ENCODE results near the gene KIAA1614.
"Not testable (repeated sequence)": the region's sequence is repeated elsewhere in the genome, so short reads cannot be mapped to it uniquely, and the experiment has no call there.

KIAA1614 gene

DNA sequence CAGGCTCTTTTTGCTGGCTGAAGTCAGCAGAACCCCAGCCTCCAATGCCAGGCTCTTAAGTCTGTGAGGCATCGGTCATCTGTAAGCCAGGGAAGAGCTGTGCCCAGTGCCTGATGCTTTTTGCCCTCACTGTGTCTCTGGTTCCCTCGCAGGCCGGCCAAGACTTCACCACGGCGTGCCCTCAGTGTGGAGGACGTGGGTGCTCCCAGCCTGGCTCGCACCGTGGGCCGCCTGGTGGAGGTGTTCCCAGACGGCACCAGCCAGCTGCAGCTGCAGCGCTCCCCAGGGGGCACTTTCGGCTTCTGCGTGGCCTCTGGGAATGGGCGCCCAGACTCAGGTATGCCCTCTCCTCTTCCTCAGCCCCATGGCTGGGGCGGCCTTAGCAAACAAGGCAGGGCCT, 32.5 kb downstream of the KIAA1614 start:
- no peak for DNase-seq (ENCODE audit: low read depth in 2 of 2)

DNA sequence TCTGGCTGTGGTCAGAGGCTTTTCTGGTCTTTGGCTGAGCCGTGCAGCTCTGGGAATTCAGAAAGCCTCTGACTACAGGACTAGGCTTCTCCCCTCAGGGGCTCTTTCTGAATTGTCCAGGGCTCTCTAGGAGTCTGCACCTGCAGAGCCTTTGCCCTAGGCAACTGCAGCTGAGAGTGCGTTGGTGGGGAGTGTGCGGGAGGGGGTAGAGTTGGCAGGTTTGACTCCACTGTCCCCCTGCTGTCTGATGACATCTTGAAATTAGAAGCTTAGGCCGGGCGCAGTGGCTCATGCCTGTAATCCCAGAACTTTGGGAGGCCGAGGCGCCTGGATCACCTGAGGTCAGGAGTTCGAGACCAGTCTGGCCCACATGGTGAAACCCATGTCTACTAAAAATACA, 32.9 kb downstream of the KIAA1614 start:
- DNase-seq (ENCODE audit: low read depth in 2 of 2), result no peak

DNA sequence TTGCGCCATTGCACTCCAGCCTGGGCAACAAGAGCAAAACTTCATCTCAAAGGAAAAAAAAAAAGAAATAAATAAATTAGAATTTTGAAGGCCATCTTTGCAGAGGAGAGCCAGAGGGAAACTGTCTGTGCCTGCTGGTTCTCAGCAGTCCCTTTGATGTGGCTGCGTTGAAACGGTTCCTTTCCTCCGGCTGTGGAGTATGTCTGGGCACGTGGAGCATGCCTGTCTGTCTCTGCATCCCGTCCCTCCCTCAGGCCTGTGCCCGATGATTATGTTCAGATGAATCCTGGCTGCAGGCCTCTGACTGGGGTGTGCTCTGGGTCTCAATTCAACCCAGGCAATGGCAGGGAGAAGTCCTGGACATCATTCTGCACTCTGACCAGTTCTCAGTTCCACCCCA, 33.4 kb downstream of the KIAA1614 start:
- no peak for DNase-seq (ENCODE audit: low read depth in 2 of 2)

DNA sequence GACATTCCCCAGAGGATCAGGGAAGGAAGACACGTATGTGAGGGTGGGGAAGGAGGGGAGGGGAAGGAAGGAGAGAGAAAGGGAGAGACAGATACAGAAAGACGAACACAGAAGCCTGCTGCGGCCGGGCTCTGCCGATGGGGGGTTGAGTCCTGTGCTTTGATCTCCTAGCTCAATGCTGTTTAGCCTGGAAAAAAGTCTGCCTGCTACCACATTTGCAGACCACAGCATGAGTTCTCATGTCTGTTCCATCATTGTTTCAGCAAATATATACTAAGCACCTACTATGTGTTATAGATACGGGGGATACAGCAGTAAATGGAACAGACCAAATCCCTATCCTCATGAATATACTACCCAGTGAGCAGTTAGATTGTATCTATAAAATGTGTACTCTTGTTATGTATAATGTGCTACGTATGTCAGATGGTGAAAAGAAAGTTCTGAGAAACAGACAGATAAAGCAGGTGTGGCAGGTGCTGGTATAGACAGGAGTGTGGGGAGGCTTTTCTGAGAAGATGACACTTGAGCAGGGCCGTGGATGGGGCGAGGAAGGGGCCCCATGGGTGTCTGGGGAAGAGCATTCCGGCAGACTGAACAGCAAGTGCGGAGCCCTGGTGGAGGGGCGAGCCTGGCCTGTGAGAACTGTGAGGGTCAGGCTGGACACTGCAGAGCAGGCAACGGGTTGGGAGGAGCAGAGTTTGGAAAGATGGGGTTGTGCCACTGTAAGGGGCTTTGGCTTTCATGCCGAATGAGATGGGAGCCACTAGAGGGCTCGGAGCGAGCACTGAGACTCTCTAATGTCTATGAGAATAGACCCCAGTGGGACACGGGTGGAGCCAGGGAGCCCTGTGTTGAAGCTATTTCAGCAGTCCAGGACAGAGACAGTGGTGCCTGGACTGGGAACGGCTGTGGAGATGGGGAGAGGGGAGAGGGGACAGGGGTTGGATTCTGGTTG, 34.1 kb downstream of the KIAA1614 start:
- no peak for DNase-seq (ENCODE audit: low read depth in 2 of 2)

DNA sequence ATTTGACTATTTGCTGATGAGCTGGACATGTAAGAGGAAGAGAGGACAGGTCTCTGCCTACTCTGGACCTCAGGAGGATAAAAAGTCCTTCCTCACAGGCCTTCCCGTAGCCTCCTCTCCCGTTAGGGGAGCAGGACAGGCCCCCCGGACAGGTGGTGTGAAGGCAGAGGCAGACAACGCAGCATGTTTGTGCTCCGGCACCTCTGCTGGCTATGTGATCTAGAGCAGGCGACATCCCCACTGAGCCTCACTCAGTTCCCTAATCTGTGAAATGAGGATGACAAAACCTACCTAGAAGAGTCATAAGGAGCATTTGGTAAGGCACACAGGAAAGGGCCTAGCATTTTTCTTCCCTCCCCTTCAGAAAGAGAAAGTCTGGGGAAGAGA, 34.8 kb downstream of the KIAA1614 start:
- DNase-seq (ENCODE audit: low read depth in 2 of 2), result no peak

DNA sequence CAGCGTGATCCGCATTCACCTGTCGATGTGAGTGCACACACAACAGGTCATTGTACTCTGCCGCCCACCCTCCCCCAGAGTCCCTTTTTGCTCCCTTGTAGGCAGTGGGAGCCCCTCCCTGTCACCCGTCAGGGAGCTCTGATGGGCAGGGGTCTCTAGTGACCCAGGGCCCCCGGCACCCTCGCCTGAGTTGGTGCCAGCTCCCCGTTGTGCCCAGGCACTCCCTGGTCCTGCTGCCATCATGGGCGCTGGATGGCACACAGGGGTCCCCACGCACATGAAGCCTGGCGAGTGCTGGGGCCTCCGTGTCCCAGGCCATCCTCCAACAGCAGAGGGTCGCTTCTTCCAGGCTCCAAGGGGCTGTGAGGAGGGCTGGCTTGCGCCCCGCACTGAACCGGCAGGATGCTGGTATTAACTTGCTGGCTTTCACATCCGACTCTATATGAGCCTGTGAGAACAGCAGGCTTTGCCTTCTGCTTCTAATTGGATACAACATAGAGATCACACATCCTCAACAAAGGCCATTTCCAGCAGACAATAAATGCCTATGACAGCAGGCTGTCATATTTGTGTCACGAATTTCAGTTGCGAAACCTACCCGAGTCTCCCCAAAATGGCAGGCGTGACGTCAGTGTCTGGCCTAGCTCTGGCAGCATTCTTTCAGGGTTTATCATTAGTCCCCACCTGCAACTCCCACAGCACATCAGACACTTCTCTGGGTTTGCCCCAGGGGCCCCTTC, 35.4 kb downstream of the KIAA1614 start:
- no peak for DNase-seq (ENCODE audit: low read depth in 2 of 2)

DNA sequence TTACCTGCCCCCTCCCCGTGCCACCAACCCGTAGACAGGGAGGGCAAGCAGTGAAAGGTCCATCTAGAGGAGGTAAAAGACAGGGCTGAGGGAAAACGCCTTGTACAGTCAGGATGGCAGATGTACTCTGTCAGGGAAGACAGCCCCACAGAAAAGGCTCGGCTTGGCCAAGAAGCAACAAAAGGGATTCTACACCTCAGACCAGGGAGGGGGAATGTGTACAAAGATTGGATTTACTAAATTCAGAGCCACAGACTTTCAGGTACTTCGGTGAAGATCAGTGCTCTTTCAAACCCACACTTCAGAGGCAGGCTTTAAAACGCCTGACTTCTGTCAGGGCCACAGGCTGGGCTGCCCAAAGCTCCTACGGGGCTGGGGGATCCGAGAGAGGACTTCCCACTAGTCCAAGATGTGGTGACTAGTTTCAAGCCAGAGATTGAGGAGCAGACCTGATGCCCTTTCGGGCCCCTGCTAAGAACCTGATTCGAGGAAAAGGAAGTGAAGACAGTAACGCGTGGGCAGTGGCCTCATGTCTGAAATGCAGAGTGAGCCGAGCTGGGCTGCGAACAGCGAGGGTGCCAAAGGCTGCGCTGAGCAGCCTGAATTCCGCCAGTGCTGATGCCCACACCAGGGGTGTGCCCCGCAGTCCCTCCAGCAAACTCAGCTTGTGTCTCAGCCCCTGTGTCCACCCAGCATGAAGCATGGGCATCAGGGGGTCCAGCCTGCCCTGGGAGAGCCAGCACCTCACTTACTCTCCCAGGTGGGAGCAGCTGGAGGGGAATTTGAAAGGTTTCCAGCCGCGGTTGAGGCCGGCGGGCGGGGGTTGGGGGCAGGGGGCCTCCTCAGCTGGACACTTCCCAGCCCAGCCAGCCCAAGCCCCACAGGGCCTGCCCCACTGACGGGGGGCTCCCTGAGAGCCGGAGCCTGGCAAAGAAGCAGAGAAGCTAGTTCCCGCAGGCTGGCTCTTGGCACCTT, 36.2 kb downstream of the KIAA1614 start:
- no peak for DNase-seq (ENCODE audit: low read depth in 2 of 2)

DNA sequence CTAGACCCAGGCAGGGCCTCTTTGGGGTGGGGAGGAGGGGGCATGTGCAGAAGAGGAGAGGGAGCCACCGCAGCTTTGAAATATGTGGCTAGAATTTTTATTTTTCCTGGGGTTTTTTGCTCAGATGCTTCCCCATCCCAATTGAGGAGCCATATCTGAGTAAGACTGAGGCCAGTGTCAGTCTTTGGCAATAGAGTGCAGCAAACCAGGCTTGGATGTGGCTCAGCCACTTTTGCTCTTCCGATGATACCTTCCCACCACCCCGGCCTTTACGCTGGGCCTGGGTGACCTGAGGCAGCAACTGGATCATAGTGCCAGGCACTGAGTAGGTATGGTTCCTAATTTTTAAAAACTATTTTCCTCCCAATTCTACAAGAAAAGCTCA, 36.9 kb downstream of the KIAA1614 start:
- DNase-seq (ENCODE audit: low read depth in 2 of 2), result no peak

DNA sequence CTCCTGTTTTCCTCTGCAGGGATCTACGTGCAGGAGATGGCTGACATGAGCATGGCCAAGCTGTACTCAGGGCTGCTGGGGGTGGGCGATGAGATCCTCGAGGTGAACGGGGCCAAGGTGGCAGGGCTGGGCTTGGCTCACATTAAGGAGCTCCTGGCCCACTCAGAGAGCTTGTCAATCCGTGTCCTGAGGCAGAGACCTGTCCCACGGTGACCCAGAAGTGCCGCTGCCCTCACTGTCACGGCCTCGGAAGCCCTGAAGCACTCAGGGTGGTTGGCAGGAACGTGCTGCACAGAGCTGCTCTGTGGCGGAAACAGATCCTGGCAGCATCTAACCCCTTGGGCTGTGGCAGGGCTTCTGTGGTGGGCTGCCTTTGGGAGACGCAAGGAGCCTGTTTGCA, 37.6 kb downstream of the KIAA1614 start:
- no peak for DNase-seq (ENCODE audit: low read depth in 2 of 2)

DNA sequence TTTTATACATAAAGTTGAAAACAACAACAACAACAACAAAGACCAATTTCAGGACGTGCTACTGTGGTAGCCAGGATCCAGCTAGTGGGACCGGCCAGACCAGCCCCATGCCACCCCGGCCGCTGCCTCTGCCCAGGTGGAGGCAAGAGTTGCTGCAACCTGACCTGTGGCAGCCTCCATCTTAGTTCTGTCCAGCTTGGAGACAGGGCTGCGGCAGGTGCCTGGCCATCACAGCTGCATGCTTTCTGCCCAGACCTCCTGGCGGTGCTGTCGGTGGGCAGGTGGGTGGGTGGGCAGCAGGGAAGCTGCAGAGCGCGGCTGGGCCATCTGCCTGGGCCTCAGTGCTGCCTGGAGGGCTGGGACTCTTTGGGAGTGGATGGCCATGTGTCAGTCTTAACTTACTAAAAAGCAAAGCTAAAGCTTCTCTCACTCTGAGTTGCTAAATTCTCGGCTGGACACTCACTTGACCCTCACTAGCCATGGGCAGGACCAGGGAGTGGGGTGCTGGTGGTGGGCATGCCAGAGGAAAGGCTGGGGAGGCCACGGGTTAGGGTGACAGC, 38.6 kb downstream of the KIAA1614 start:
- DNase-seq (ENCODE audit: low read depth in 2 of 2), result no peak

DNA sequence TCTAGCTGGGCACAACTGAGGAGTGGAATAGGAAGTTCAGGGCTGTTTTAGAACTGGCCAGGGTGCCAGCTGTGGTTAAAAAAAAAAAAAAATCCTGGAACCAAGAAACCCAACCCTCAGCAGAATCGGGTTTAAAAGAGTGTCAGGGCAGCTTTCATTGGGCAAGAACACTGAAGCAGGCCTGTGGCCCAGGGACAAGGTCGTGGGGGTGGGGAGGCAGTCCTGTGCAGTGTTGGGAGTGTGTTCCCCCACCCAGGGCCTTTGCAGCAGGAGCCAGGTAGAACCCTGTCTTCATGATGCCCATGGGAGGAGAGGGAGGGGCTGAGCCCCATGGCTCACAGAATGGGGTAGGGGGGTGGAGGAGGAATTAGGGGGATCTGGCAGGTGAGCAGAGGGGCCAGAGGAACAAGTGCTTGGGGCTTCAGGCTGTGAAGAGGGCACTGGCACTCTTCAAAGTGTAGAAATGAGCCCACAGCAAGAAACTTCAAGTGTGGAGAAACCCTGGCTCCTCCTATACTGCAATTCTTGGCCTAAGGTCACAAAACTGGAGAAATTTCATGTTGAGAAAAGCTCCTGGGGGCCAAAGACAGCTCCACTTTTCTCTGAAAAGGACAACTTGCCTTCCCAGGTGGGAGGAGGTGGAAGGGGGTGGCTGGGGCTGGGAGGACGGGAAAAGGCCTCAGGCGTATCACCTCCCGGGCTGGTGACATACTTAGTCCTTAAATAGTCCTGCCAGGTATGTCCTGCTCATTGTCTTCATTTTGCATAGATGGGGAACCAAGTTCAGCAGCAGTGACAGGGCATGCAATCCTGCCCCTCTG, 39.3 kb downstream of the KIAA1614 start:
- DNase-seq (ENCODE audit: low read depth in 2 of 2), result no peak

DNA sequence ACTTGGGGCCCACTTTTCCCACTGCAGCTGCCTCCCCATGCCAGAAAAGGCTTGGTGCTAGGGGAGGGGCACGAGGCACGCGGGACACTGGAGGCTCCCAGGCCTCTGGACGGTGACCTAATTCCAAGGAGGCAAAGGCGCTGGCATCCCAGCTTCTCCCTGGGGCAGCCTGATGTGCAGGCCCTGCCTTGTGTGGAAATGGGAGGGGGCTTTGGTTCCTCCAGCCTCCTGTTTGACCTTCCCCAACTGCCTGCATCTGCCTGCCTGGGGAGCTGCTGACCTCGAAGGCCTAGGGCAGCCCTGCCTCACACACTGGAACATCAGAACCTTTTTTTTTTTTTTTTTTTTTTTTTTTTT, 39.9 kb downstream of the KIAA1614 start:
- no peak for DNase-seq (ENCODE audit: low read depth in 2 of 2)

DNA sequence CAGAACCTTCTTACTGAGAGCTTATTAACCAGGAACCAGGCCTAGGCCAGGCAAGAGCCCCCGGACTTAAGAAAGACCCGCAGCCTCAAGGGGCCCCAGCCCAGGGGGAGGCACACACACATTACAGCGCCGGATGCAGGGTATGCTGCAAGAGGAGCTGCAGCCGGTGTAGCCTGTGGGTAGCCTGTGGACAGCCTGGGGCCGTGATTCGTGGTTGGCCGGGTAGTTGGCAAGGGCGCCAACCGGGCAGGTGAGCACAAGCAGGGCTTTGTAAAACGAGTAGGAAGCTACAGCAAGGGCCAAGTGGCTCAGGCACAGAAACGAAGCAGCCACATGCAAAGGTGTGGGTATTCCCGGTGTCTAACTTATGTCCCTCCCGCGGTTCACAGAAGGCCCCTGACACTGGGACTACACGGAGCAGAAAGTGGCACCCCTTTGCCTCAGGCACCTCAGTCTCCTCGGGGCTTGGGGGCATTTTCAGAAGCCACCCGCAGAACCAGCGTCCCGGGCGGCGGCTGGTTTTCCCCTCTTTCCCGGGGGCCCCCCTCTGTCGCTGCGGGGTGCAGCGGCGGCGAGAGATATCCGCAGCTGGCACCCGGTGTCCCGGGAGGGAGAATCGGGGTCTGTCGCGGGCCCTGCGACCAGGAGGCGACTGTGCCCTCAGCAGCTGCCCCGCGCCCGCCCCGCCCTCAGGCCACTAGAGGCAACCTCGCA, 40.8 kb downstream of the KIAA1614 start:
- DNase-seq (ENCODE audit: low read depth in 2 of 2), result no peak

DNA sequence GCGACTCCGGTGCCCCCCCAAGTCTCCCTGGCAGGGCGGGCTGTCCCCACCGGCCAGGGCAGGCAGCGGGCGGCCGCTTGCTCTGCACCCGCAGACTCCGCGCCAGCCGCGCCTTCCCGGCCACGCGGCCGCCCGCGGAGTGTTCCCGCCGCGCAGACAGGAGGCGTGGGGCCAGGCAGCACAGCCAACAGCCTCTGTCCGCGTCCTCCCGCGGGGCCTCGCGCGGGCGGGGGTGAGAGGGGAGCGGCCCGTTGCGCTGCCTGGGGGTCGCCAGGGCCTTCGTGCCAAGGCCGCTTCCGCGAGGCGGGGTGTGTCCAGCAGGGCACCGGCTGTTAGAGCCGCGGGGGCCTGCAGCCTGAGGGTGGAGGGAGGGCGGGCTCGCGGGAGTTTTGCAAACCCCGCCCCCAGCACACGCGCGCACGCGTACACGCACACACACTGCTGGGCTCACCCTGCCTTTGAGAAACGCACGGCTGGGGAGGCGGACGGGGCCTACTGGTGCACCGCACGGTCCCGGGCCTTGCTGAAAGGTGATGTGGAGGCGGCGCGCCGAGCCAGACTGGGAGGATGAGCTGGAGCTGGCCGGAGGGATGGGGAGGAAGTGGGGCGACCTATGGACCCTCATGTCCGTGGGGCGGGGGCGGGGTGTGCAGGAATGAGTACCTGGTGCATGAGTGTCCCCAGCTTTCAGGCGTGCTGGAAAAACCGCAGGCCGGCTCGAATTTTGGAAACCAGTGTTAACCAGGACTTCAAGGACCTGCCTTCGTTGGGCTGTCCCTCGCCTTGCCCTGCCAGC, 41.5 kb downstream of the KIAA1614 start:
- DNase-seq (ENCODE audit: low read depth in 2 of 2), result peak; percentile 55 to 58

DNA sequence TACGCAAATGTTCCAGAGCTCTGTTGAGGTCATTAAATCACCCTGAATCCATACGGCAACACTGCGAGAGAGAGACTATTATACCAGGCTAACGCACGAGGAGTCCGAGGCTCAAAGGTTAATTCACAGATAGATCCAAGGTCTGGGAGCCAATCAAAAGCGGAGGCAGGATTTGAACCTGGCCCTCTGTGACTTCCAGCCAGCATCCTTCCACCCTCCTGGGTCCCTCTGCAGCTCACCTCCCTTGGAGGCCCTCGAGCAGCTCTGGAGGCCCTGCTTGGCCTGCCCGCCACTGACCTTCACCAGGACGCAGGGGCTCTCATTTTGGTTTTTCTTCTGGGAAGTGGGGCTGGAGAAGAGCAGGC, 42.1 kb downstream of the KIAA1614 start:
- no peak for DNase-seq (ENCODE audit: low read depth in 2 of 2)

DNA sequence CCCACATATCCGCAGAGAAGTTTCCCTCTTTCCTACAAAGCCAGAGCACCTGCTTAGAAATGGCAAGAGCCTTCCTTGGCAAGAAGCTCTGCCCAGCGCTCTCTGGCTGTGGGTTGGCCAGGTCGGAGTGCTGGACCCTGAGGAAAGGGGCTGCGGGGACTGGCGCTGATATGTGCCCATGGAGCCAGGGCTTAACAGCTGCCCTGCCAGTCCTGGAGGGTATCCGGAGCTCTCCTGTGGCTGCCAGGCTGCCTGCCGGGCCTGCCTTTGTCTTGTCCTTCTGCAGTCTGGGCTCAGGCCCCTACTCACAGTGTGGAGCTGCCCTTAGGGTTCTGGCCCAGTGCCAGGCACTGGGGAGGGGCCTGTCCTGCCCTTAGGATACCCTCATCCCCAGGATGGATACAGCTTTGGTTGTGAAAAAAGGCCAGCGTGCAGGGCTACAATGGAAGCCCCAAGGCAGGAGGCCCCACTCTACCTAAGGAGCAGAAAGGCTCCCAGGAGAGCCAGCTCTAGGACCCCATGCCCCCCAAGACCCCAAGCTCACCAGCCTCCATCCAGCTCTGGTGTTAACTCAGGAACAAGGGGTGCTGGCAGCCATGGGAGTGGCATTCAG, 43.4 kb downstream of the KIAA1614 start:
- DNase-seq (ENCODE audit: low read depth in 2 of 2), result no peak

DNA sequence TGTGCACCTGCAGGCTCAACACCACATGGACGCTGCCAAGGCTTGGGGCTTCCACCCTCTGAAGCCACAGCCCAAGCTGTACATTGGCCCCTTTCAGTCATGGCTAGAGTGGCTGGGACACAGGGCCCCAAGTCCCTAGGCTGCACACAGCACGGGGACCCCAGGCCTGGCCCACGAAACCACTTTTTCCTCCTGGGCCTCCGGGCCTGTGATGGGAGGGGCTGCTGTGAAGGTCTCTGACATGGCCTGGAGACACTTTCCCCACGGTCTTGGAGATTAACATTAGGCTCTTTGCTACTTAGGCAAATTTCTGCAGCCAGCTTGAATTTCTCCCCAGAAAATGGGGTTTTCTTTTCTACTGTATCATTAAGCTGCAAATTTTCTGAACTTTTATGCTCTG, 46.9 kb downstream of the KIAA1614 start:
- not testable (repeated sequence) for DNase-seq (ENCODE audit: low read depth in 2 of 2)

DNA sequence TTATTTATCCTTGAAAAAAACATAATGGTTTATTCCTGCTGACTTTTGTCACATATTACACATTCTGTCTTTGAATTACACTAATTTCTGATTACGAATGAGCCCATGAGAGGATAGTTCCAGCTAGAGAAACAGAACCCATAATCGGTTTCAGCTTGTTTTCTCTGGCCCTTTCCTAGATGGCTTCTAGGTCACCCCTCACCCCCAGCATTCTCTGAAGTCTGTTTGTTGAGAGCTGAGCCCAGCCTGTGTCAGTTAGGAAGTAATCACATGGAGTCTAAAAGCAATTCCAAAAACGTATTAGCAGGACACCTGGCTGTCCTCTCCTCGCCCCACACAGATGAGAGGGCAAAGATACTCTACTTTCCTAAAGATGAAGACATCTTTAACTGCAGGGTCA, 48.9 kb downstream of the KIAA1614 start:
- DNase-seq (ENCODE audit: low read depth in 2 of 2), result no peak

DNA sequence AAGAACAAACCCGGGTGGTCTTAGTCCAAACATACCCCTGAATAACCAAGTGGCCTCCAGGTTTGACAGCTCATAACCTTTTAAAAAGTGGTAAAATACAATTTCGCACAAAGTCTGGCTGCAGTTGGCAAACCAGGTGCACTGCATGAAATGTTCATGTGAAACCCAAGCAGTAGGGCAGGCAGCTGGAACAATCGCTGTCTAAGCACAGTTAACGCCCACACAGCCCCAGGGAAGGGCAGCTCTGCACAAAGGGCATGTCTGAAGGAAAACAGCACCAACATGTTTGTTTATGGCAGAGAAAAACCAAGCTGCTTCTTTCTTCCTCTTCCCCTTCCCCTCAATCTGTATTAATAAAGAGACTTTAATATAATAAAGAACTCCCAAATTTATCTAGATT, 49.5 kb downstream of the KIAA1614 start:
- no peak for DNase-seq (ENCODE audit: low read depth in 2 of 2)
